Measurements from ENCODE around the gene REV3L. TPM values are rescaled to one million over a fixed set of nuclear protein-coding genes. Genes with fewer than 3 reads are reported as not detected.

The REV3L gene
- polyA plus RNA-seq, 1 experiment: 19.1 TPM

DNA sequence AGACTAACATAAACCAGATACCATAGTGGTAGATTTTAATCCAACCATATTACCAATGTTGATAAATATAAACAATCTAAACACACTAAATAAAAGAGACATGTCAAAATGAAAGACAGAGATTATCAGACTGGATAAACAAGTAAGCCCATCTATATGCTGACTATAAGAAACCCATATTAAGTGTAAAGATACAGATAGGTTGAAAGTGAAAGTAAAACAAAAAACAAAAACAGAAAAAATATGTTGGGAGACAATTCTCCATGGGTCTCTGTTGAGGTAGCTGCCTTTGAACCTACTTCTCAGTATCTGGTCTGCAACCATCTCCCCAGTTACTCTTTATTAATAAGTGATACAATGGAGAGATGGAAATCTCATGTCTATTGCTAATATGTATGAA is 21.2 kb downstream of the REV3L start:
- ChIA-PET POLR2A (no interaction called here), CTCF (interaction anchor here (1.4 to 1.6 kb wide), 2 partner anchors 15 to 17 kb away, joined by 3 to 5 read pairs; no protein-coding TSS in a partner anchor)

DNA sequence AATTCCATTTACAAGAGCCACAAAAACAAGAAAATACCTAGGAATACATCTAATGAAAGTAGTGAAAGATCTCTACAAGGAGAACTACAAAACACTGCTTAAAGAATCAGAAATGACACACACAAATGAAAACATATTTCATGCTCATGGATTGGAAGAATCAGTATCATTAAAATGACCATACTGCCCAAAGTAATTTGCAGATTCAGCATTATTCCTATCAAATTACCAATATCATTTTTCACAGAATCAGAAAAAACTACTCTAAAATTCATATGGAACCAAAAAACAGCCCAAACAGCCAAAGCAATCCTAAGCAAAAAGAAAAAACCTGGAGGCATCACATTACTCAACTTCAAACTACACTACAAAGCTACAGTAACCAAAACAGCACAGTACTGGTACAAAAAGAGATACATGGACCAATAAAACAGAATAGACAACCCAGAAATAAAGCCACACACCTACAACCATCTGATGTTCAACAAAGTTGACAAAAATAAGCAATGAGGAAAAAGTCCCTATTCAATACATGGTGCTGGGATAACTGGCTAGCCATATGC is 24.3 kb downstream of the REV3L start:
- POLR2A ChIA-PET: no interaction called here
- no peak overlapping the region for H3K4me3 ChIP-seq (ENCODE audit: low read depth, low read length)
- TF ChIP-seq, protein P1, sequence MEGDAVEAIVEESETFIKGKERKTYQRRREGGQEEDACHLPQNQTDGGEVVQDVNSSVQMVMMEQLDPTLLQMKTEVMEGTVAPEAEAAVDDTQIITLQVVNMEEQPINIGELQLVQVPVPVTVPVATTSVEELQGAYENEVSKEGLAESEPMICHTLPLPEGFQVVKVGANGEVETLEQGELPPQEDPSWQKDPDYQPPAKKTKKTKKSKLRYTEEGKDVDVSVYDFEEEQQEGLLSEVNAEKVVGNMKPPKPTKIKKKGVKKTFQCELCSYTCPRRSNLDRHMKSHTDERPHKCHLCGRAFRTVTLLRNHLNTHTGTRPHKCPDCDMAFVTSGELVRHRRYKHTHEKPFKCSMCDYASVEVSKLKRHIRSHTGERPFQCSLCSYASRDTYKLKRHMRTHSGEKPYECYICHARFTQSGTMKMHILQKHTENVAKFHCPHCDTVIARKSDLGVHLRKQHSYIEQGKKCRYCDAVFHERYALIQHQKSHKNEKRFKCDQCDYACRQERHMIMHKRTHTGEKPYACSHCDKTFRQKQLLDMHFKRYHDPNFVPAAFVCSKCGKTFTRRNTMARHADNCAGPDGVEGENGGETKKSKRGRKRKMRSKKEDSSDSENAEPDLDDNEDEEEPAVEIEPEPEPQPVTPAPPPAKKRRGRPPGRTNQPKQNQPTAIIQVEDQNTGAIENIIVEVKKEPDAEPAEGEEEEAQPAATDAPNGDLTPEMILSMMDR (IDR thresholded peaks at IDR 0.05; ENCODE audit: insufficient read depth, low read depth, low read length): no peak
- CTCF ChIA-PET: no interaction called here
- DNase-seq (ENCODE audit: low read depth): no peak
- no peaks in the 10 kb centered on the region; the same call in none of the 2 replicates for H3K36me3 ChIP-seq (ENCODE audit: control insufficient read depth, insufficient read depth, low read length)
- H3K27me3 ChIP-seq (ENCODE audit: control insufficient read depth, insufficient read depth, low read length): no peaks in the 10 kb centered on the region

More for the DNA sequence above, 21.2 kb downstream of the REV3L start:
- TF ChIP-seq, protein P1 (IDR thresholded peaks at IDR 0.05; ENCODE audit: insufficient read depth, low read depth, low read length): no peak
- Histone ChIP-seq H3K4me3 (ENCODE audit: low read depth, low read length) (no peak overlapping the region), H3K27me3 (ENCODE audit: control insufficient read depth, insufficient read depth, low read length) (no peaks in the 10 kb centered on the region), H3K36me3 (ENCODE audit: control insufficient read depth, insufficient read depth, low read length) (peaks cover 2% of the 10 kb centered on the region; the same call in 1 of the 2 replicates)
- no peak for DNase-seq (ENCODE audit: low read depth)

DNA sequence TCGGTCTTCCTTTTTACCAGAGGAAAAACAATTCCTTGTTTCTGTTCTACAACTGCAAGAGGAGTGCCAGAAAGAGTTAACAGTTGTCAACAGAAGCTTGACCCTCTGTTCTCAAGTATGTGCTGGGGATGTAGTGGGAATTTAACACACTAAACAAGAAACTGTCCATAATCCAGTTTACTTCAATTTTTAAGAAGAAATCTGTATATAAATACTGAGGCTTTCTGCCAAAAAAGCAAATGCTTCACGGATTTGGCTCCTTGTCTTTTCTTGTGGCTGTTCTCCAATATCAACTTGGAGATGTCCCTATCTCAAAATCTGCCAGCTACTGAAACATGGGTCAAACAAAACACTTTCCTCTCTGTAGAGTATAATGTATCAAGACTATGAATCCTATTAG is 26.8 kb downstream of the REV3L start:
- ChIA-PET CTCF (no interaction called here), POLR2A (interaction anchor here (0.5 kb wide), 1 partner anchor 1026 kb away, joined by 3 read pairs; no protein-coding TSS in a partner anchor)
- TF ChIP-seq, protein P1 (IDR thresholded peaks at IDR 0.05; ENCODE audit: insufficient read depth, low read depth, low read length): no peak
- Histone ChIP-seq H3K36me3 (ENCODE audit: control insufficient read depth, insufficient read depth, low read length) (no peaks in the 10 kb centered on the region; the same call in none of the 2 replicates), H3K4me3 (ENCODE audit: low read depth, low read length) (no peak overlapping the region), H3K27me3 (ENCODE audit: control insufficient read depth, insufficient read depth, low read length) (no peaks in the 10 kb centered on the region)
- DNase-seq (ENCODE audit: low read depth): no peak

DNA sequence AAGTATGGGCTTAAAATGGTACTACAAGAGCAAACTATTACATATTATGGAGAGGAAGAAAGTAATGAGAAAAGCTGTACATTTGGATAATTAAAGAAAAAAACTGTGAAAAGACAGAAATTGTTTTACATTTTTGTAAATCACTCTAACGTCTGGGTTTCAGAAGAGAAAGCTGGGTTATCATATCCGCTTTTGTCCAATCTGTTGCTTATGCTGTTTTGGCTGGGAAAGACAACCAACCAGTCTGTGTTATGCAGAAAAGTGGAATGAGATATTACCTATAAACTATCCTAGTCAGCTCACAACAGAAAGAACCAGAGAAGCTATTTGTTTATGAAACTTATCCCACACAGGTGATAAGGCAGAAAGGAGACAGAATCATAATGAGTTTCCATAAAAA is 32.4 kb downstream of the REV3L start:
- H3K27me3 ChIP-seq (ENCODE audit: control insufficient read depth, insufficient read depth, low read length): no peaks in the 10 kb centered on the region
- no peak overlapping the region for H3K4me3 ChIP-seq (ENCODE audit: low read depth, low read length)
- CTCF ChIA-PET: interaction anchor here (1.1 kb wide), 1 partner anchor 25 kb away, joined by 6 read pairs; no protein-coding TSS in a partner anchor
- POLR2A ChIA-PET: no interaction called here
- no peaks in the 10 kb centered on the region for H3K36me3 ChIP-seq (ENCODE audit: control insufficient read depth, insufficient read depth, low read length)
- no peak for DNase-seq (ENCODE audit: low read depth)
- TF ChIP-seq, protein P1 (IDR thresholded peaks at IDR 0.05; ENCODE audit: insufficient read depth, low read depth, low read length): no peak

DNA sequence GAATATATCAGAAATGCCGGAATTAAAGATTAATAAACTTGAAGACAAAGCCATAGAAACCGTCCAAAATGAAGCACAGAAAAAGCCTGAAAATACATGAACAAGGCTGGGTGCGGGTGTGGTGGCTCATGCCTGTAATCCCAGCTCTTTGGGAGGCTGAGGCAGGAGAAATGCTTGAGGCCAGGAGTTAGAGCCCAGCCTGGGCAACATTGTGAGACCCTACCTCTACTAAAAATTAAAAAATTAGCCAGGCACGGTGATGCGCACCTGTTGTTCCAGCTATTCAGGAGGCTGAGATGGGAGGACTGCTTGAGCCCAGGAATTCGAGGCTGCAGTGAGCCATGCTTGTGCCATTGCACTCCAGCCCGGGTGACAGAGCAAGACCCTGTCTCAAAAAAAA is 32.9 kb downstream of the REV3L start:
- TF ChIP-seq, protein P1 (IDR thresholded peaks at IDR 0.05; ENCODE audit: insufficient read depth, low read depth, low read length): no peak
- ChIA-PET CTCF (interaction anchor here (1.1 kb wide), 1 partner anchor 24 kb away, joined by 6 read pairs; no protein-coding TSS in a partner anchor), POLR2A (no interaction called here)
- Histone ChIP-seq H3K4me3 (ENCODE audit: low read depth, low read length) (no peak overlapping the region), H3K36me3 (ENCODE audit: control insufficient read depth, insufficient read depth, low read length) (no peaks in the 10 kb centered on the region), H3K27me3 (ENCODE audit: control insufficient read depth, insufficient read depth, low read length) (no peaks in the 10 kb centered on the region)
- DNase-seq (ENCODE audit: low read depth): no peak

Measured in BJ (cell line).